ENCODE data around the gene KCTD4.

Gene KCTD4

GRCh38 chr13:45180303-45180702 lies 20.5 kb downstream of the KCTD4 start:
- TF ChIP-seq CTCF (IDR thresholded peaks at IDR 0.05; ENCODE audit: low read depth, low read length, poor library complexity, severe bottlenecking): no peak
- TF ChIP-seq EZH2phosphoT487 (IDR thresholded peaks at IDR 0.05; ENCODE audit: borderline replicate concordance, low read length): no peak
- Histone ChIP-seq H3K4me2 (ENCODE audit: low read length) (no peak overlapping the region), H3K4me3 (ENCODE audit: low read length) (no peak overlapping the region), H3F3A (ENCODE audit: control insufficient read depth, insufficient read depth) (no peaks in the 10 kb centered on the region), H3K79me2 (ENCODE audit: control insufficient read depth, low read length) (peaks cover 15% of the 10 kb centered on the region; the same call in 1 of the 2 replicates), H3K27me3 (ENCODE audit: control insufficient read depth, low read length) (no peaks in the 10 kb centered on the region), H3K9me3 (ENCODE audit: control insufficient read depth, insufficient read depth, low read length) (no peaks in the 10 kb centered on the region), H3K36me3 (ENCODE audit: control insufficient read depth, low read length) (peaks cover 15% of the 10 kb centered on the region; the same call in 1 of the 2 replicates), H4K20me1 (ENCODE audit: control insufficient read depth, insufficient read depth, low read depth, low read length) (no peaks in the 10 kb centered on the region), H3K27ac (ENCODE audit: low read depth, low read length) (no peak overlapping the region), H3K9me2 (replicated peaks; ENCODE audit: control insufficient read depth, low read length) (no peaks in the 10 kb centered on the region), H3K4me1 (ENCODE audit: control insufficient read depth, low read length) (peaks cover 15% of the 10 kb centered on the region)

- Histone ChIP-seq H3K36me3 (ENCODE audit: control insufficient read depth, low read length) (peaks cover 11% of the 10 kb centered on the region), H3K27me3 (ENCODE audit: control insufficient read depth, low read length) (no peaks in the 10 kb centered on the region), H4K20me1 (ENCODE audit: control insufficient read depth, insufficient read depth, low read depth, low read length) (no peaks in the 10 kb centered on the region), H3K79me2 (ENCODE audit: control insufficient read depth, low read length) (peaks cover 15% of the 10 kb centered on the region; the same call in 1 of the 2 replicates), H3K4me1 (ENCODE audit: control insufficient read depth, low read length) (peaks cover 7% of the 10 kb centered on the region), H3K9me3 (ENCODE audit: control insufficient read depth, insufficient read depth, low read length) (no peaks in the 10 kb centered on the region), H3K4me2 (ENCODE audit: low read length) (no peak overlapping the region), H3K4me3 (ENCODE audit: low read length) (no peak overlapping the region), H3K27ac (ENCODE audit: low read depth, low read length) (no peak overlapping the region), H3K9me2 (replicated peaks; ENCODE audit: control insufficient read depth, low read length) (no peaks in the 10 kb centered on the region), H3F3A (ENCODE audit: control insufficient read depth, insufficient read depth) (no peaks in the 10 kb centered on the region)
- TF ChIP-seq EZH2phosphoT487 (IDR thresholded peaks at IDR 0.05; ENCODE audit: borderline replicate concordance, low read length): no peak
- TF ChIP-seq CTCF (IDR thresholded peaks at IDR 0.05; ENCODE audit: low read depth, low read length, poor library complexity, severe bottlenecking): no peak
Observed at GRCh38 chr13:45179428-45179827, 21.4 kb downstream of the KCTD4 start.

- H3K79me2 ChIP-seq (ENCODE audit: control insufficient read depth, low read length): peaks cover 15% of the 10 kb centered on the region; the same call in 1 of the 2 replicates
- no peaks in the 10 kb centered on the region for H3K9me2 ChIP-seq (replicated peaks; ENCODE audit: control insufficient read depth, low read length)
- no peaks in the 10 kb centered on the region for H4K20me1 ChIP-seq (ENCODE audit: control insufficient read depth, insufficient read depth, low read depth, low read length)
- no peaks in the 10 kb centered on the region for H3F3A ChIP-seq (ENCODE audit: control insufficient read depth, insufficient read depth)
- peaks cover 5% of the 10 kb centered on the region for H3K36me3 ChIP-seq (ENCODE audit: control insufficient read depth, low read length)
- no peak for TF ChIP-seq CTCF (IDR thresholded peaks at IDR 0.05; ENCODE audit: low read depth, low read length, poor library complexity, severe bottlenecking)
- no peak for TF ChIP-seq EZH2phosphoT487 (IDR thresholded peaks at IDR 0.05; ENCODE audit: borderline replicate concordance, low read length)
- H3K4me3 ChIP-seq (ENCODE audit: low read length): no peak overlapping the region
- no peak overlapping the region for H3K27ac ChIP-seq (ENCODE audit: low read depth, low read length)
- H3K9me3 ChIP-seq (ENCODE audit: control insufficient read depth, insufficient read depth, low read length): no peaks in the 10 kb centered on the region
- no peaks in the 10 kb centered on the region for H3K4me1 ChIP-seq (ENCODE audit: control insufficient read depth, low read length)
- H3K4me2 ChIP-seq (ENCODE audit: low read length): no peak overlapping the region
- no peaks in the 10 kb centered on the region for H3K27me3 ChIP-seq (ENCODE audit: control insufficient read depth, low read length)
Observed at GRCh38 chr13:45178349-45179162, 22.3 kb downstream of the KCTD4 start.
